HK-2 (cell line): ENCODE data around the gene VAV2.

Experiments
- DNase-seq: peaks from one replicate; pipeline ENCODE4 v3.0.0-alpha.2; 2018; ENCODE audit not compliant: unreplicated experiment

VAV2 gene

DNA sequence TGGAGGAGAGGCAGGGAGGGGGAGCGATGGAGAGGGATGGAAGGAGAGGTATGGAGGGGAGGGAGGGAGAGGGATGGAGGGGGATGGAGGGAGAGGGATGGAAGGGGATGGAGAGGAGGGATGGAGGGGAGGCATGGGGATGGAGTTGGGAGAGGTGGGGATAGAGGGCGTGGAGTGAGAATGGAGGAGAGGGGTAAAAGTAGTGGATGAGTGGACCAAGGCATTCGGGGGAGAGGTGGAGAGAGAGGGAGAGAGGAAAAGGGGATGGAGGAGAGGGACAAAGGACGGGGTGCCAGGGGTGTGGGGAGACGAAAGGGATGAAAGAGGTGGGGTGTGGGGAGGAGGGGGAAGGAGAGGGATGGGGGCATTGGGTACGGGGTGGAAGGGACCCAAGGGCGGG, 100.4 kb downstream of the VAV2 start:
- no peak for DNase-seq

DNA sequence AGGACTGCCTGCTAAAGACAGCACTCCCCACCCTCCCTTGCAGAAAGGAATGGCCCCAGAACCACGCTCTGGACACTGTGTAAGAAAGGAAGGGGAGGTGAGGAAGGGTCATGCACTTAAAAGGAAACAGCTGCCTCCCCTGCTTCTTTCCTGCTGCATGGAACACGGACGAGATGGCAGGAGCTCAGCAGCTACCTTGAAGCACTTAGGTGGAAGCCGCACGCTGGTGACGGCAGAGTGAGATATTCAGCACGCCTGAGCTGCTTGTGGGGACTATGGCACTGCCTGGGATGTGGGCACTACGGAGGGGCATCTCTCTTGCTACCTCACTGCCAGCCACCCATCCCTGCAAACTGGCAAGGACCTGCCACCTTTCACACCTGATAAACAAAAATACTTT, 101.5 kb downstream of the VAV2 start:
- DNase-seq: no peak

DNA sequence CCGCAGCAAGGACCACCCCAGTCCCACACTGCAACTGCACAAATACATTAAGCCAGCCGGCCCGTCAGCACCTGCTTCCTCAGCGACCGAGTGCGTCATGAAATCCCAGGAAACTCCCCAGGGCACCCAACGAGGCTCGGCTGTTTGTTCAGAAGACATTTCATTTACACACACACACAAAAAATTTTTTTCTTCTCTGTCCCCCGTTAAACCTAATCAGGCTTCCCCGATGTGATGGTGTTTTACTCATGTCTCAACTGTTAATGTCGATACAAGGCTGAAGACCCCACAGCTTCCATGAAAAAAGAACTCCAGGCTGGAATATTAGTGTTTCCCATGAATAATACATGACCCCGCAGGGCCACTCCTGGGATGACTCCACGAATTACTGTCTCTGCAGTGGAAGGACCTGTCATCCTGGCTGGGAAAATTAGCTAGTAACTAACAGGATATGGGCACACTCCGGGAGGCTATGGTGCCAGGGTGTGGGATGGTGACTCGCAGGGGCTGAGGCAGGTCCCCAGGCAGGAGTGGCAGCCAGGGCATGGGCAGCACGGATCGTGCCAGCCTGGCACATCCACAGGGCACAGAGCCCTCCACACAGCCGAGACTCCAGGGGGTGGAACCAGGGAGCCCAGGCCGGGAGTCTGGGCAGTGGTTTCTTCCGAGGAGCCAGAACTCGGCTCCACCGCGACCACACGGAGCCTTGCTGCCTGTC, 102.4 kb downstream of the VAV2 start:
- peak; percentile 26 for DNase-seq

DNA sequence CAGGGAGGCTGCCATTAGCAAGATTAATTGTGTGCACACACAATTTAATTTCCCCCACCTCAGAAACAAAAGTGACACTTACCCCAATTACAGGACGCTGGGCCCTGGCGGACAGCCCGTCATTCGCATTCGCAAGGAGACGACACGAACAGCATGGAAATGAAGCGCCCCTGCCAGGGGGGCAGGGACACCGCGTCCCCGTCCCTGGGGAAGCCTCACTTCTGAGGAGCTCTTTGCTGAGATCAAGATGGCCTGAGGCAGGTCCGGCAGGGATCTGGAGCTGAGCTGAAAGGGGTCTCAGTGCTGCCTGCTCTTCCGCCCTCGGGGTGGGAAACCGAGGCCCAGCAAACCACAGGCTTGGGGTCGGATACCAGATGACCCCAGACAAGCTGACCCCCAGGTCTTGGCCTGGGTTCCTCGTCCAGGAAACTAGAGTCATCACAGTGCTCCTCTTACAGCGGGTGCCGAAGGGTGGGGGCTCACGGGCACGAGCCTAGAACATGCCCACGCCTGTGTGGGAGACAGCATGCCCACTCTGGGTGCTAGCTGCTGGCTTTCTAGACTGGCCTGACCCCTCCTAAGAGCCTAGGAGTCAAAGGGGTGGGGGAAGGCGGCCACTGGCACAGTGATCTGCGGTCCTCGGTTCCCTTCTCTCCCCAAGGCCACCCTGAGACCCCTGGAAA, 103.2 kb downstream of the VAV2 start:
- DNase-seq: no peak

DNA sequence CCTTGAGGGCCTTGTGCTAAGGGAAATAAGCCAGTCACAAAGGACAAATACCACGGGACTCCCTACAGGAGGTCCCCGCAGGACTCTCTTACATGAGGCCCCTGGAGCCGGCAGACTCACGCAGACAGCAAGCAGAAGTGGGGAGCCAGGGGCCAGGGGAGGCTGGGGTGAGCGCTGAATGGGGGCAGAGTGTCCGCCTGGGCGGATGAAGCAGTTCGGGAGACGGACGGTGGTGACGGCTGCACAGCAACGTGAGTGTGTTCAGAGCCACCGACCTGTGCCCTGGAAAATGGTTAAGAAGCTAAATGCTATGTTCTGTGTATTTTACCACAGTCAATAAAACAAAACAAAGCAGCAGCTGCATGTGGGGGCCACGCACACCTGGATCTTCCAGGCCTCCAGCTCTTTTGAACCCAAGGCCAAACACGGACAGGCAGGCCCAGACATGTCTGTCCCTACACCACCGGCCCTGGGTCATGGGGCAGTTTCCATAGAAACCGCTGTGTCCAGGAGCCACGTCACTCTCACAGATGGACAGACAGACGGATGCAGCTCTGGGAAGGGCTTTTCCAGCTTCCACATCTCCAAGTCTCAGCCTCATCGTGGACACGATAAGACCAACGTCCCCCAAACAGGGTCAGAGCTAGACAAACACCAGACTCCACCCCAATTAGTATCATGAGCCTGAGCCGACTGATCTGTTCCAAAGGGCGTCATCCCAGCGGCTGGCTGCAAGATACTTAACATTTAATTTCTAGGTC, 103.9 kb downstream of the VAV2 start:
- DNase-seq: no peak

DNA sequence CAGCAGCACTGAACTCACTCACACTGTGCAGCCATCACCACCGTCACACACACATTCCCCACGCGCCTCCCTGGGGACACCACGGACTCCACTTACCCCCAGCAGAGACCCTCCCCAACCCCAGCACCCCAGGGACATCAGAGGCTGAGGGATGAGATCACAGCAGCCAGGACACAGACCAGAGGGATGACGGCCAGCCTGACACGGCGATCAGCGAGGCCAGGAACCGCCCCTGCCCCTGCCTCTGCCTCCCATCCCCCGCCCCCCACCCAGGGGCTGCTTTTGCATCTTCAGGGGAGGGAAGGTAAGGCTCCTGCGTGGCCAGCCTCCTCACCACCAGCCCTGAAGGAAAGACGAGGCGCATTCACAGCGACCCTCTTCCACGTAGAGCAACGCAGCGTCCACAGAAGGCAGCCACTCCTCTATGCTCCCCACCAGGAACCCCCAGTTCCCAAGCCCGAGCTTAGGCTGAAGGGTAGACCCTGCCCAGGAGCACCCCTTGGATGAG, 104.5 kb downstream of the VAV2 start:
- DNase-seq: no peak

DNA sequence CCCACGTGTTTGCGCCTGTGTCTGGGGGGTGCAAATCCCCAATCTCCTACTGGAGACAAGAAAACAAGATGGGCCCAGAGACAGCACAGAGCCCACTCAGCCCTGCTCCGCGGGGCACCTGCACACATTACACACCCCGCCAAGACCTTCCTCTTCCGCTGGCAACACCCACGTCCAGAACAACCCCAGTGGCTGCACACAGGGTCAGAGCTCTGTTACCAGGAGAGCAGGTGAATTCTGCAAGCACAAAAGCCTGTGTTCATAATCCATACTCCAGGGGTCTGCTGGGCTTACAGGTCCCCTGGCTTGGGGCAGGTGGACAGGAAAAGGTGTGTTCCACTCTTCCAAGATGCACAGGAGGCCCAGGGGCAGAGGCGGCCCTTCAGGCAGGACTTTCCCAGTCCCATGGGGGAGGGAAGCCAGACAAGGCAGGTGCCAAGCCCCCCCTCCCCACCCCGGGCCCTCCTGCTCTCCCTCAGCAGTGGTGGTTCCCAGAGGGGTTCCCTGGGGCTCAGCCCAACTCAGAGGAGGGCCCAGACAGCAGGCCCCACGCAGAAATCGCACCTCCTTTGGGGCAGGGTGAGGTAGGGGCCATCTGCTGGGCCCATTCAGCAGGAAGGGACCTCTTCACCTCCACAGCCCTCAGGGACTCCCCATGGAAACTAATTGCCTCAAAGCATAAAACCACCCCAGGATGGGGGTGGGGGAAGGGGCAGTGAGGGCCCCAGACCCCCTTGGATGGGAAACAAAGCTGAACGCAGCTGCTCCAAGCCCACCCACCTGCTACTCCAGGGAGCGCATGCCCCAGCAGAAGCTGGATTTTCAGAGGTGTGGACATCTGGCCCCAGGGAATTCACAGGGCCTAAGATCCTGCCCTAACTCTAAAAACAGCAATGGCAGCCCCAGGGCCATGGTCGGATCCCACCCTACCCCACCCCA, 105.3 kb downstream of the VAV2 start:
- no peak for DNase-seq

DNA sequence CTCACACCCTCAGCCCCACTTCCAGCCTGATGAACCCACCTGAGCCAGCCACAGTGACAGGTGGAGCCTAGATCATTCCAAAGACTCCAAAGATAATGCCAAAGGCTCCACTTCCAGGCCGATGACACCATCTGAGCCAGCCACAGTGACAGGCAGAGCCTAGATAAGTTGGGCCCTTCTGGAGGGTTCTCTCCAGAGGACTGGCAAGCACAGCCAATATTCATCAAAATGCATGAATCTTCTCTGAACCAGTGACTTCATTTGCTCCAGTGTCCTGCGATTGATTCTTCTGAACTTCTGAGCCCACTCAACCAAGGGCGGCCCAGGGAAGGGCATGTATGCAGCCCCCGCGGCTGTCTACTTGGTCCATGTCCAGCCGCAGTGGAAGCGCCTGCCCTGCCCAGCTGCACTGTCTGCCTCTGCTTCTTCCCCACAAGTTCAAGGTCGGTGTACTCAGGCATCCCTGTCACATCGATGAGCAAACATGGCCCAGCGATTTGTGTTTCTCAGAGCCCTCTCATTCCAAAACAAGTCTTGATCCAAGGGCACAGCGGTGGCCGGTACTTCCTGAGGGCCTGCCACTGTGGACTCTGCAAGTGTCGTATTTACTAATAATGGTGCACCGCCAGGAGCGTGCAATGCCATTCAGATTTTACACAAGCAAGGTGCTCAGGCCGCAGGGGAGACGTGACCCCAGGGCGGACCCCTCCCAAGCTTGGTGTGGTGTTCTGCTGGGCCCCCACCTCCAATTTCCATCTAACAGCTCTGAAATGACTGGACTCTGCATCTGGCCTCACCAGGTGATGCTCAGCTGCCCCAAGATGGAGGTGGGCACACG, 107.0 kb downstream of the VAV2 start:
- DNase-seq: no peak

DNA sequence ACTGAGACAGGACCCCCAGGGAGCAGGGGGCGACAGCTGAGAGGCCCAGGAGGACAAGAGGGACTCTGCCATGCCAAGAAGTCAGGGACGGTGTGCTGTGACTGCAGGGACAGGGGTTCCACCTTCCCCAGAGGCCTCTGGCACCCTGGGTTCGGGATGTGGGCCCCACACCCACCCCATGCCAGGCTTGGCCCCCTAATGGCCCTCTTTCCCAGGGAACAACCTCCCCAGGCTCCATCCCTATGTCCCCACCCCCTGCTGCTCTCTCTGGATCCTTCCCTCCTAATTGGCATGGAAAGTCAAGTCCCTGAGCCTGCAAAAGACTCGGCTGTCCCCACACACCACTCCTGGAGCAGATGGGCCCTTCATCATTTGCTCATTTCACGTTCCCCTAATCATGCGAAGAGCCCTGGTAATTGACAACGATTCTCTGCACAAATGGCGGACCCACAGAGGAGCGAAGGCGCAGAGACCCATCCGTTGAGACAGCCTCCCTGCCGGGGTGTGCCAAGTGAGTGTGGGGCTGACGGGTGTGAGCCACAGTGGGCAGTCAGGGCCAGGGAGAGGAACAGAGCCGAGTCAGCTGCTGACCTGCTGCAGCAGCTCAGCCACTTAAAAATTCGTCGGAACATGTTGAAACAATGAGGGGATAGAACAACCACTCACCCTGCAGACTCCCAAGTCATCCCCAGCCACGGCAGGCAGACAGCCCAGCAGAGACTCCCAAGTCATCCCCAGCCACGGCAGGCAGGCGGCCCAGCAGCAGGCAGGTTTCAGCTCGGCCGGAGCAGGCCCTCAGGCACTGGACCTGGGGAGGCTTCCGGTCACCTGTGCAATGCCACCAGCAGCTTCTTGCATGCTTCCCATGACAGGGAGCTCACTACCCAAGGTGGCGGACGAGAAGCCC, 109.0 kb downstream of the VAV2 start:
- DNase-seq: no peak

DNA sequence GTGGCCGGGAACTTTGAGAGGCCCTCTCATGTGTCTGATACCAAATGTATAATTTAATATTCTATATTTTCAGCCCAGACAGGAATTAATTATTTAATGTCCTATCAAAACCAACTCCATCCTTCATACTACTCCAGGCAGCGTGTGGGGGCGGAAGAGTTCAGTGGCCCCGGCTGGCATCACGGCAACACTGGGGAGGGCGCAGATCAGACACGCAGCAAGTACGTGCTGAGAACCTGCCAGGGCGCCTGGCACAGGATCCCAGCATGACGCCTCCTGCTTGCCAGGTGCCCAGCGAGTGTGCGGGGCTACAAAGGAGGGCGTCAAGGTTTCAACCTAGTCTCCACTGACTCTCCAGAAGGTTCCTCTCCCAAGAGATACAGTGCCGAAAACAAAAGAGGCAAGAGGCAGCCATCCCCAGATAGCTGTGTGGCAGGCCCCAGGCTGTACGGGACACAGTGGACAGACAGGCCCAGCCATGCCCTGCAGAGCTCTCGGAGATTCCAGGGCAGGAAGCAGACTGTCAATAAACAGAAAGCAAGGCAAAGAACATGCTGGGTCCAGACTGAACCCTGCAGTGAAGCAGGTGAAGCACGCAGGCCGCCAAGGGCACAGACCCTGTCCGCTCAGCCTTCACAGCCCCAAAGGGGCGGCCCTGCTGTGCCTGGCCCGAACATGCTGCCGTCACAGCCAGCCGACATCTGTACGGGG, 110.3 kb downstream of the VAV2 start:
- DNase-seq: no peak

DNA sequence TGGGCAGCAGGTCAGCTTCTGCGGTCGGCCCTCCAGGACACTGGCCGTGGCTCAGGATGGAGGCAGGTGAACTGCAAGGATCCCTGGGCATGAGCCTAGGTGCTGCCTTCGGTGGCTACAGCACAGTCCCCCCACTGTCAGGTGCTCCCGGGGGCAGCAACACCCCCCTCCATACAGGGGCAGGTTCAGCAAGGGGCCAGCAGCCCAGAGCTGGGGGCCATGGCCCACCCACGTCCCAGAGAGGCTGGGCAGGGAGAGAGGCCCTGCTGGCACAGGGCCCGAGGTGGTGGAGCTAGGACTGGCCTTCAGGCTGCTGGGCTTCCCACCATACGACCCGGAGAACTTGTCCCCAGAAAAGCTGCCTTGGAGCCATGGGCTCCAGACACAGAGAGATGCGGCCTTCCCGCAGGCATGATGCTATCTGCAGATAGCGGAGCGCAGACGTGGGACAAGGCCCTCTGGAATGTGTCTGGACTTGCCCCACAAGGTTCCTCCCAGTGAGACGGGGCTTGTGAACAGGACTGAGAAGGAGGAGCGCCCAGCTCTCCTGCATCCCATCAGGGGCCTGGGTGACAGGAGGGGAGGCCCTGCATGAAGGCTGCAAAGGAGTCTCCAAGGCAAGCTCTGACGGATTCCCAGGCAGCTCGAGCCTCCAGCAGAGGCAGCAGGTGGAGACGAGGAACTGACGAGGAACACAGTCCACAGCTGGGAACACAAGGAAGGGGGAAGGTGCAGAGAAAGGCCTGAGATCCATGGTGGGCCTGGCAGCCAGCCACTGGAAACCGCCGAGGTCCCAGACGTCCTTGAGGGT, 111.1 kb downstream of the VAV2 start:
- no peak for DNase-seq

DNA sequence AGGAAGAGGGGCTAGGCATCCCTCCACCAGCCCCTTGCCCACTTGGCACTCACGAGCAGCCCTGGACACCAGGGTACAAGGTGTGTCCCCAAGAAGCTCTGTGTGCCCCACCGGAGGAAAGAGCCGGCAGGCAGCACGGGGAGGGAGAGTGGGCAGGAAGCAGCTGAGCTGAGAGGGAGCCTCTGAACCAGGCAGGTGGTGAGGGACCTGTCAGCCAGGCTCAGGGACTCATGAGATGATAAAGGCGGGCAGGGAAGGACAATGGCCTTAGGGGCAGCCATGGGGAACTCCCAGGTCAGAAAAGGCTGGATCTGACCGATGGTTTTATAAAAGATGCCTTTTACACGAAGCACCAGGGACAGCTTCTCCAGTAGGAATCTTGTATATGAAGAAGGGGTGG, 112.0 kb downstream of the VAV2 start:
- no peak for DNase-seq

DNA sequence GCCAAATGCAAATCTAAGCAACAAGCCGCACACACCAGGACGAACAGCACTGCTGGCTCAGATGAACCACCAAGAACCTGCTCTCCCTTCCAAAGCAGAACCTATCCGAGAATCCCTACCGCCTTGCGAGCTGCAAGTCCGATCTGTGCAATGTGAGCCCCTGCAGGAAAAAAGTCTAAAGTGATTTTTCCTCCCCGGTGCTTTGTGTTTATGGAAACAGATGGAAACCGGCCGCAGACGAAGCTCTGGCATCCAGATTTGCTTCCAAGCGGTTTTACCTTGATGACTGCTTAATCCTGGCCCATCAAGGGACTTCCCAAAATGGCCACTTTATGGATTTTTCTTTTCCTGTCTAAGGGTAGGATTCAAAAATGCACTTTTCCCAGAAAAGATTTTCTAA, 112.5 kb downstream of the VAV2 start:
- DNase-seq: no peak

DNA sequence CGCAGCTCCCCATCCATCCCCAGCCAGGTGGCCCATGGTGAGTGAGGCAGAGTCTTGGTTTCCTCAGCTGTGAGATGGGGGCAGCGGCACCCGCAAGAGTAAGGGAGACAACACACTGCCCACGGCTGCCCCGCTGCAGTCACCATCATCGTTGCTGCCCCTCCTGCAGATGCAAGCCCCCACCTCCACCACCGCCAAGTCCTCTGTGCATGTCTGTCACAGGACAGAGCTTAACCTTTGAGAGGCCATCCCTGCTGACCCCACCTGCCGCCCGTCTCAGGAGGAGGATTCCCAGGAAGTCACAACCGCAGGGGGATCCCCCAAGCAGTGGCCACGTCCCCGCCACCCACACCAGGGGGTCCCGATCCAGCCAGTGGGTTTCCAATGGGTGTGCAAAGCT, 113.7 kb downstream of the VAV2 start:
- no peak for DNase-seq

DNA sequence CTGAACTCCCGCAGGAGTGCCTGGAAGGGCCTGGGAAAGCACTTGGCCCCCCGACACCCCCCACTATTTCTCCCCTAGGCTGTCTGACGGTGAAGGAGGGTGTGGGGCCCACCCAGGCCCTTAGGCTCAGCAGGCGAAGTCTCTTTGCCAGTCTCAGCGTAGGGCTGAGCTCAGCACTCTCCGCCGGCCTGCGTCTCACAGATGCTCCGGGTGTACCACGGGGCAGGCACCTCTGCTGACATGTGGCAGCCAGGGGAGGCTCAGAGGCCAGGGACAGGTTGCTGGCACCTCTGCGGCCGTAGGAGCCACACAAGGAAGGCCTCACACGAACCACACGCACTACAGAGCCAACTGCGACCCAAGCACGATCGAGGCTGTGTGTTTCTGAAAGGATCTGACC, 114.2 kb downstream of the VAV2 start:
- no peak for DNase-seq

DNA sequence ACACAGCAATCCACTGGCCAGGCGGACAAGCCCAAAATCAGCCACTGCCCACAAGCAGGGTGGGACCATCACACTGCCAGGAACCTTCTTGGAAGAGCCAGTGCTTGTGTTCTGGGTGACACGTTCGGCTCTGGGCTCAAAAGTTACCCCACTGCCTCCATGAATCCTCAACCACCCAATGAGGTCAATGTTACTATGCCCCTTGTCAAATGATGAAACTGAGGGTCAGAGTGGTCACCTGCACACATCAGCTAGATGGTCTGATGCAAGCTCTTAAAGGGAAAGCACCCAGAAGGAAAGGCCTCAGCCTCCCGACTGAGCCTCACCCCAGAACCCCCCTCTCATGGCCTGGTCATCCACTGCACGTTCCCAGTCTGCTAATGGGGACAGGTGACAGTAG, 114.8 kb downstream of the VAV2 start:
- DNase-seq: no peak

DNA sequence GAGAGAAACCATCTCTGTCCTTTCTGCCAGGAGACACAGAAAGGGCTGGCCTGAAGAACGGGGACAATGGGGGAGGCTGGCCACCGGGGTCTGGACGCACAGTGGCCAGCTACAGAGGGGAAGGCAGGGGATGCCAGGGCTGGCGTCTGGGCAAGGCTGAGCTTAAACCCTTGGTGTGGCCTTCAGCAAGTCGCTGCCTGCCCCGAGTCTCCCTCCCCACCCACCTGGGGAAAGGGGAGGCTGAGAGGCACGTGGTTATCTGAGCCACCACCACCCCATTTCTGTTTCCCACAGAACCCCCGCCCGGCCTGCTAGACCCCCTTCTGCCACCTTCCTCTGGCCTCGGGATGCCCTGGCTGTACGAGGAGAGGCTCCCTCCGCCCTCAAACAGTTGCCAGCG, 115.3 kb downstream of the VAV2 start:
- no peak for DNase-seq

DNA sequence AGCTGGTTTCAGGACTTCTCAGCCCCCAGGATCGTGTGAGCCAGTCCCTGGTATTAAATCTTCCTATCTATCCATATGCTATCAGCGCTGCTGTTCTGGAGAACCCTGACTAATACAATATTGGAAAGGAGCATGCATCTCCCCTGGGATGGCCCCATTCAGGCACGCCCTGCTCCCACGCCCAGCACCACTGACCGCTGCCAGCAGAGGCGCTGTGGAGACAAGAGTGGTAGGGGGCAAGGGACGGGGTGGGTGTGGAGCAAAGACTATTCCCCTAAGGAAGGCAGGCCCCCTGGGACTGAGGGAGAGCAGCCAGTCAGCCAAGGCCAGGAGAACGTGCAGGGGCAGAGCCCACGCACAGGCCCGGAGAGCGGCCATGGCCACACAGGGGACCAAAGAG, 116.0 kb downstream of the VAV2 start:
- DNase-seq: no peak
